SK-N-SH (cell line): ENCODE results near the gene PAFAH1B2. TPM values are rescaled to one million over a fixed set of nuclear protein-coding genes. Genes with fewer than 3 reads are reported as not detected.

ENCODE experiments used
- CTCF ChIA-PET: fragments of 300-600, 350-600 bp; formaldehyde crosslinking; extraction: SDS; loops from one replicate; lab custom pipeline; 2021; lab: Yijun Ruan, JAX
- POLR2A ChIA-PET: fragments of 350-600 bp; sonication (Branson Sonifier 250); formaldehyde crosslinking; extraction: SDS; loops from one replicate; lab custom pipeline; 2020; ENCODE audit warnings: antibody characterized with exemption, inconsistent platforms; lab: Yijun Ruan, JAX
- DNase-seq: peaks from one replicate; pipeline ENCODE4 v3.0.0; 2012
- H2AFZ ChIP-seq: fragments of 200-600 bp; sonication (generic); 2 replicates; pipeline ENCODE4 v1.8.1; 2016; ENCODE audit warnings: antibody characterized with exemption, mild to moderate bottlenecking, low read depth
- H3F3A ChIP-seq: fragments of 200-600 bp; sonication (generic); replicated peaks from 2 replicates; pipeline ENCODE3; 2016; ENCODE audit warnings: antibody characterized with exemption, mild to moderate bottlenecking; ENCODE audit not compliant: insufficient read depth
- H3K27ac ChIP-seq, 2 experiments: fragments of 200-500 bp in 1 of 2; fragments of 200-600 bp in 1 of 2; sonication (Bioruptor generic) in 1 of 2; sonication (generic), shearing (Covaris generic) in 1 of 2; 2 replicates each; pipeline versions ENCODE4 v1.5.1 to v1.6.1; 2014 to 2016; ENCODE audit warnings: low read depth in 2 of 2, inconsistent platforms in 1 of 2, low read length in 1 of 2, mild to moderate bottlenecking in 1 of 2, mixed read lengths in 1 of 2
- H3K27me3 ChIP-seq: fragments of 200-600 bp; sonication (generic), shearing (Covaris generic); 2 replicates; pipeline ENCODE4 v1.6.1; 2016; ENCODE audit warnings: mixed run types; ENCODE audit not compliant: insufficient read depth
- H3K36me3 ChIP-seq, 2 experiments: fragments of 200-500 bp in 1 of 2; fragments of 200-600 bp in 1 of 2; sonication (Bioruptor generic) in 1 of 2; sonication (generic) in 1 of 2; replicated peaks in 1 of 2; 2 replicates each; pipeline versions ENCODE3 to v1.5.1; 2014 to 2016; ENCODE audit warnings: low read length in 1 of 2, mild to moderate bottlenecking in 1 of 2; ENCODE audit not compliant: insufficient read depth in 2 of 2, control insufficient read depth in 1 of 2
- H3K4me1 ChIP-seq, 2 experiments: fragments of 200-500 bp in 1 of 2; fragments of 200-600 bp in 1 of 2; sonication (Bioruptor generic) in 1 of 2; sonication (generic), shearing (Covaris generic) in 1 of 2; 2 replicates each; pipeline versions ENCODE4 v1.5.1 to v1.6.1; 2014 to 2016; ENCODE audit warnings: low read depth in 1 of 2, low read length in 1 of 2, mixed run types in 1 of 2; ENCODE audit not compliant: insufficient read depth in 2 of 2, control insufficient read depth in 1 of 2
- H3K4me2 ChIP-seq: fragments of 200-600 bp; sonication (generic), shearing (Covaris generic); 2 replicates; pipeline ENCODE4 v1.6.1; 2017; ENCODE audit warnings: mixed run types
- H3K4me3 ChIP-seq, 2 experiments: fragments of 200-500 bp in 1 of 2; fragments of 200-600 bp in 1 of 2; sonication (Bioruptor generic) in 1 of 2; sonication (generic), shearing (Covaris generic) in 1 of 2; 2 replicates each; pipeline versions ENCODE4 v1.5.1 to v1.8.1; 2014 to 2016; ENCODE audit warnings: low read depth in 2 of 2, inconsistent platforms in 1 of 2, low read length in 1 of 2, mild to moderate bottlenecking in 1 of 2, mixed read lengths in 1 of 2, moderate library complexity in 1 of 2
- H3K79me2 ChIP-seq: fragments of 200-600 bp; sonication (generic); 2 replicates; pipeline ENCODE4 v1.8.1; 2017; ENCODE audit warnings: mild to moderate bottlenecking; ENCODE audit not compliant: insufficient read depth
- H3K9ac ChIP-seq: fragments of 200-600 bp; sonication (generic); 2 replicates; pipeline ENCODE4 v1.6.1; 2017; ENCODE audit warnings: mixed run types
- H3K9me2 ChIP-seq: fragments of 200-600 bp; sonication (generic); 2 replicates; pipeline ENCODE4 v1.6.1; 2017; ENCODE audit warnings: mixed run types
- H3K9me3 ChIP-seq: fragments of 200-600 bp; sonication (generic); 2 replicates; pipeline ENCODE4 v1.6.1; 2017; ENCODE audit warnings: mixed run types, mild to moderate bottlenecking, moderate library complexity
- H4K20me1 ChIP-seq: fragments of 200-600 bp; sonication (generic); 2 replicates; pipeline ENCODE4 v1.6.1; 2017; ENCODE audit warnings: mild to moderate bottlenecking, mixed run types; ENCODE audit not compliant: insufficient read depth
- EP300 ChIP-seq, 2 experiments: IDR thresholded peaks; 2 replicates each; pipeline versions ENCODE4 v1.4.0 to v1.6.1; 2012; ENCODE audit warnings: borderline replicate concordance in 1 of 2, low read depth in 1 of 2, low read length in 1 of 2
- GABPA ChIP-seq: IDR thresholded peaks from 2 replicates; pipeline ENCODE4 v1.4.0; 2012; ENCODE audit warnings: low read depth, mild to moderate bottlenecking
- IRF3 ChIP-seq: fragments of 150-350 bp; IDR thresholded peaks from 2 replicates; pipeline ENCODE4 v1.6.1; 2016; ENCODE audit warnings: mild to moderate bottlenecking, low read depth, low read length
- PBX3 ChIP-seq: IDR thresholded peaks from 2 replicates; pipeline ENCODE4; 2012
- RCOR1 ChIP-seq: fragments of 150-350 bp; IDR thresholded peaks from 2 replicates; pipeline ENCODE4 v1.6.1; 2017; ENCODE audit warnings: antibody characterized with exemption, low read length
- REST ChIP-seq: IDR thresholded peaks from 2 replicates; pipeline ENCODE4 v1.6.1; 2012; ENCODE audit warnings: mild to moderate bottlenecking, low read depth, low read length, moderate library complexity
- RXRA ChIP-seq: IDR thresholded peaks from 2 replicates; pipeline ENCODE4 v1.4.0; 2012; ENCODE audit warnings: low read depth, mild to moderate bottlenecking, borderline replicate concordance
- SIN3A ChIP-seq: IDR thresholded peaks from 2 replicates; pipeline ENCODE4 v1.6.1; 2012; ENCODE audit warnings: low read depth, mild to moderate bottlenecking, low read length, moderate library complexity, borderline replicate concordance
- SMC3 ChIP-seq: IDR thresholded peaks from 2 replicates; pipeline ENCODE4 v1.6.1; 2012; ENCODE audit warnings: low read depth, low read length, improper control_type of control experiment
- TAF1 ChIP-seq: IDR thresholded peaks from 2 replicates; pipeline ENCODE4 v1.6.1; 2012; ENCODE audit warnings: low read depth, mild to moderate bottlenecking, low read length, moderate library complexity, borderline replicate concordance
- TCF12 ChIP-seq: IDR thresholded peaks from 2 replicates; pipeline ENCODE4 v1.4.0; 2012
- TEAD4 ChIP-seq: IDR thresholded peaks from 2 replicates; pipeline ENCODE4 v1.4.0; 2012; ENCODE audit warnings: mild to moderate bottlenecking, borderline replicate concordance; ENCODE audit not compliant: insufficient read depth
- USF1 ChIP-seq: IDR thresholded peaks from 2 replicates; pipeline ENCODE4 v1.4.0; 2012; ENCODE audit warnings: low read depth, borderline replicate concordance
- YY1 ChIP-seq: IDR thresholded peaks from 2 replicates; pipeline ENCODE4 v1.4.0; 2012; ENCODE audit warnings: low read depth, mild to moderate bottlenecking
- WGBS: methylation state at CpG from one replicate; pipeline ENCODE4 v1.1.6; 2017; ENCODE audit warnings: low lambda C conversion rate; 5-methylcytosine and 5-hydroxymethylcytosine counted together
- polyA plus RNA-seq, 3 experiments: library from polyadenylated mRNA; depleted of rRNA; stranded (reverse); fragments of >200 nt; gene quantifications; 2 replicates each; pipeline ENCODE4 v1.2.3, GENCODE V29; 2012
- TF ChIP-seq, protein P1 (sequence below): fragments of 150-350 bp; IDR thresholded peaks from 2 replicates; pipeline ENCODE4 v1.6.1; 2017; ENCODE audit warnings: antibody characterized with exemption, low read length, low read depth, borderline replicate concordance

The PAFAH1B2 gene
- polyA plus RNA-seq, 1 of the 3 experiments (the other 2 are of a cell fraction): 19.6 TPM

DNA sequence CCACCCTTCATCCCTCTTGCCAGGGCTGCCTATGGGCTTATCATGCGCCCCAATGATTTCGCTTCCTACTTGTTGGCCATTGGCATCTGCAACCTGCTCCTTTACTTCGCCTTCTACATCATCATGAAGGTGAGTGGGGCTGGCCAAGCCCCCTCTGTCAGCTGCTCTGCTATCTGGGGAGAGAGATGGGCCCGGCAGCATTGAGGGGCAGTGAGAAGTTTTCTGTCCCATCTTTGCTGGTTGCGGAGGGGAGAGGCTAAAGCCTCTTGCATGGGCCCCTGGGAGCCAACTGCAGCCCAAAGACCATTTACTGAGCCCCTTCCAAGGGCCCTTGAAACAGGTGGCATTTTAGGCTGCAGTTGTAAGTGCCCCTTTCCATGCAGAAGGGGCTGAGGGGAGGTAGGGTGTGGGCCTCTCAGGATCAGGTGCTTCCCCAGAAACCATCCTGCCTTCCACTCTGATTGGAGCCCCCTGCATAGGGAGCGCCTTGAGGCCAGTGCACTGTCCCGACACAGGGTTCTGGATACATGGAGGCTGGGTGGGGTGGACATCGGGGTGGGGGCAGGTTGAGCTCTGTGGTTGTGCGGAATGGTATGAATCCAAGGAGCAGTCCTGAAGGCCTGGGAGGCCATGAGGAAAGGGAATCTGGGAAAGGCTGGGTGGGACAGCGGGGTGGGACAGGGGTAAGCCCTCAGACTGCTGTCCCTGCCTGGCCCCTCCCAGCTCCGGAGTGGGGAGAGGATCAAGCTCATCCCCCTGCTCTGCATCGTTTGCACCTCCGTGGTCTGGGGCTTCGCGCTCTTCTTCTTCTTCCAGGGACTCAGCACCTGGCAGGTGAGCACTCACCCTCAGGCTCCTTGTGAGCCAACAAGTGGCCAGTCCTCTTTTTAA lies 49.3 kb downstream of the PAFAH1B2 start:
- ChIA-PET POLR2A (interaction anchor here (1.0 kb wide), 1 partner anchor 15 kb away, joined by 3 read pairs; the partner anchor contains the start of gene SIDT2), CTCF (interaction anchor here (0.8 kb wide), 1 partner anchor 33 kb away, joined by 3 read pairs; no protein-coding TSS in a partner anchor)
- Histone ChIP-seq H2AFZ (no peak overlapping the region), H4K20me1 (no peaks in the 10 kb centered on the region), H3K4me3 (no peak overlapping the region), H3K9me3 (no peaks in the 10 kb centered on the region), H3K4me1 (peaks cover 3 to 4% of the 10 kb centered on the region in 2 experiments; a peak in 3 of 4 replicates), H3K9me2 (no peaks in the 10 kb centered on the region), H3K36me3 (peaks cover 0 to 17% of the 10 kb centered on the region in 2 experiments), H3F3A (peaks cover 1% of the 10 kb centered on the region), H3K27me3 (no peaks in the 10 kb centered on the region), H3K9ac (no peak overlapping the region), H3K27ac (no peak overlapping the region), H3K4me2 (no peak overlapping the region), H3K79me2 (peaks cover 10% of the 10 kb centered on the region)
- WGBS: 93% methylated on average over 15 of the region's 15 CpGs
- TF ChIP-seq TEAD4 (no peak), USF1 (no peak)
- DNase-seq: no peak

DNA sequence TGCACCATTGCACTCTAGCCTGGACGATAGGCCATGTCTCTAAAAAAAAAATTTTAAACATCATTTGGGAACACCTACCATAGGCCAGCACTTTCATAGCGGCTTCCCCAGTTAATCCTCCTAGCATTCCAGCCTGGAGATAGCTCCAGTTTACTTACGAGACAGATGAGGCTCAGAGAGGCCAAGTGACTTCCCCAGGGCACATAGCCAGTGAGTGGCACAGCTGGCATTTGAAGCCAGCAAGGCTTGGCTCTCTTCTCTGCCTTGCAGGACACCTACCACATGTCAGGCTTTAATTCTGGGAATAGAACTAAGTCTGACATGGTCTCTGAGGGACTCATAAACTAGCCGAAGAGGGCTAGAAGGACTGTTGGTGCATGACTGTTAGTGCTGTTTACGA lies 50.2 kb downstream of the PAFAH1B2 start:
- 98% methylated on average over 5 of the region's 5 CpGs for WGBS
- no peaks in the 10 kb centered on the region for H3K9me3 ChIP-seq
- peaks cover 6 to 9% of the 10 kb centered on the region in 2 experiments; a peak in 3 of 4 replicates for H3K4me1 ChIP-seq
- H3K27ac ChIP-seq: no peak overlapping the region
- no peak for DNase-seq
- H3K4me3 ChIP-seq: no peak overlapping the region
- no peak overlapping the region for H3K4me2 ChIP-seq
- peaks cover 19% of the 10 kb centered on the region for H3K79me2 ChIP-seq
- no peak overlapping the region for H3K9ac ChIP-seq
- no peak overlapping the region for H2AFZ ChIP-seq
- peaks cover 4% of the 10 kb centered on the region for H3F3A ChIP-seq
- peaks cover 0 to 13% of the 10 kb centered on the region in 2 experiments for H3K36me3 ChIP-seq
- no peaks in the 10 kb centered on the region for H4K20me1 ChIP-seq
- ChIA-PET POLR2A (interaction anchor here (0.6 to 1.0 kb wide), 2 partner anchors 16 to 21 kb away, joined by 3 read pairs; partner anchors contain the start of gene SIDT2), CTCF (interaction anchor here (0.8 kb wide), 1 partner anchor 32 kb away, joined by 3 read pairs; no protein-coding TSS in a partner anchor)
- no peaks in the 10 kb centered on the region for H3K27me3 ChIP-seq
- no peaks in the 10 kb centered on the region for H3K9me2 ChIP-seq
- TF ChIP-seq IRF3 (no peak), GABPA (no peak), PBX3 (no peak), TCF12 (no peak), TAF1 (no peak), EP300 (IDR thresholded peaks at IDR 0.05; ENCODE audit: borderline replicate concordance in 1 of 2, low read depth in 1 of 2, low read length in 1 of 2) (no peak), SMC3 (no peak), RXRA (no peak), SIN3A (no peak), RCOR1 (no peak), YY1 (no peak), USF1 (no peak), REST (no peak), TEAD4 (no peak)
- TF ChIP-seq, protein P1, sequence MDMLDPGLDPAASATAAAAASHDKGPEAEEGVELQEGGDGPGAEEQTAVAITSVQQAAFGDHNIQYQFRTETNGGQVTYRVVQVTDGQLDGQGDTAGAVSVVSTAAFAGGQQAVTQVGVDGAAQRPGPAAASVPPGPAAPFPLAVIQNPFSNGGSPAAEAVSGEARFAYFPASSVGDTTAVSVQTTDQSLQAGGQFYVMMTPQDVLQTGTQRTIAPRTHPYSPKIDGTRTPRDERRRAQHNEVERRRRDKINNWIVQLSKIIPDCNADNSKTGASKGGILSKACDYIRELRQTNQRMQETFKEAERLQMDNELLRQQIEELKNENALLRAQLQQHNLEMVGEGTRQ: no peak
